ENCODE data around the gene NTHL1. TPM values are rescaled to one million over a fixed set of nuclear protein-coding genes. Genes with fewer than 3 reads are reported as not detected.

The NTHL1 gene
- polyA plus RNA-seq, 5 donors, result 21.0 to 41.2 (median 26.9) TPM

DNA sequence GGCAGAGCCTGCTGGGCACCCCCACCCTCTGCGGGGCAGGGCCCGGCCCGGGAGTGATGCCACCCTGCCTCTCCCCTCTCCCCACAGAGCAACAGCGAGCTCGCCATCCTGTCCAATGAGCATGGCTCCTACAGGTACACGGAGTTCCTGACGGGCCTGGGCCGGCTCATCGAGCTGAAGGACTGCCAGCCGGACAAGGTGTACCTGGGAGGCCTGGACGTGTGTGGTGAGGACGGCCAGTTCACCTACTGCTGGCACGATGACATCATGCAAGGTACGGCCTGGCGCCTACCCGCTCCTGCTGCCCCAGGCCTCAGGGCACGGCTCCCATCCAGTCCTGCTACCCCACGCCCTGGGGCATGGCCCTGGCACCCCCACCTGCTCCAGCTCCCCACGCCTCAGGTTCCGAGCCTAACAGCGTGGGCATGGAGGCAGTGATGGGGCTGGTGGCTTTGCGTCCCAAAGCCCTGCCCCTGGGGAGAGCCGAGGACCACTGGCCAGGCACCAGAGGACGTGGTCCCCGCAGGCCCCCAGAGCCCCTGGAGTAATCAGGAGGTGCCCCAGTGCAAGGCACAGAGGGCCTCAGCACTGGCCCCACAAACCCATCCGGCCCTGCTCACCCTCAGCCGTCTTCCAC lies 38.6 kb upstream of the NTHL1 start:
- no peak for DNase-seq

DNA sequence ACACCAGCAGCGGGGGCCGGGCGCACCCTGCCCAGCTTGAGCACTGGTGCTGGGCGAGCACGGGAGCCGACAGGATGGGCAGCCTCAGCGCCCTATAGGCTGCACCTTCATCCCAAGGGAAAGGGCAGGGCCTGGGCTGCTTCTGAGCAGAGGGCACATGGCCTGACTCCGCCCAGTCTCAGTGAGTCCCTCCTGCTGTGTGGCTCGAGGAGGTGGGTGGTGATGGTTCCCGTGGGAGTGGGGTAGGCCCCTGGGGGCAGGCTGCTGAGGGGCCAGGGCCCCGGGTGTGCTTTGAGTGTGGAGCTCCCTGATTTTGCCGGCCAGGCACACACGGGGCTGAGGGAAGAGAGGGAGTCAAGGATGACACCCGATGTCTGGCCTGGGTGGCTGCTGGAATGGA lies 38.0 kb upstream of the NTHL1 start:
- no peak for DNase-seq

- no peak for DNase-seq
Measured at GRCh38 chr16:2084895-2085625, 37.4 kb upstream of the NTHL1 start.

GRCh38 chr16:2083876-2084780 lies 36.5 kb upstream of the NTHL1 start:
- no peak for DNase-seq

DNA sequence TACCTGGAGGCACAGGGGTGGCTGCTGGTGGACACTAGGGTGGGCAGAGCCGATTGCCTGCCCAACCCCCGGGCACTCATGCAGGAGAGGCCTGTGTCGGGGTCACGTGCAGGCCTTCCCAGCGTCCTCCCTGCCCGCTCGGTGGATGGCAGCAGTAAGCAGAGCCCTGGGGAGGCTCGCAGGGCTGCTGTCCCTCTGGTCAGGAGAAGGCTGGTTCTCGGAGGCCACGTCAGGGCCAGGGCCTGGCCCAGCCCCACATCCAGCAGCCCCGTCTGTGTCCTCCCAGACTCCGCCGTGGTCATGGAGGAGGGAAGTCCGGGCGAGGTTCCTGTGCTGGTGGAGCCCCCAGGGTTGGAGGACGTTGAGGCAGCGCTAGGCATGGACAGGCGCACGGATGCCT lies 35.8 kb upstream of the NTHL1 start:
- DNase-seq, result no peak

- peak; percentile 87 to 88 for DNase-seq
Measured at GRCh38 chr16:2082983-2083364, 35.3 kb upstream of the NTHL1 start.

GRCh38 chr16:2082171-2082982 lies 34.7 kb upstream of the NTHL1 start:
- DNase-seq, result peak; percentile 74 to 78

DNA sequence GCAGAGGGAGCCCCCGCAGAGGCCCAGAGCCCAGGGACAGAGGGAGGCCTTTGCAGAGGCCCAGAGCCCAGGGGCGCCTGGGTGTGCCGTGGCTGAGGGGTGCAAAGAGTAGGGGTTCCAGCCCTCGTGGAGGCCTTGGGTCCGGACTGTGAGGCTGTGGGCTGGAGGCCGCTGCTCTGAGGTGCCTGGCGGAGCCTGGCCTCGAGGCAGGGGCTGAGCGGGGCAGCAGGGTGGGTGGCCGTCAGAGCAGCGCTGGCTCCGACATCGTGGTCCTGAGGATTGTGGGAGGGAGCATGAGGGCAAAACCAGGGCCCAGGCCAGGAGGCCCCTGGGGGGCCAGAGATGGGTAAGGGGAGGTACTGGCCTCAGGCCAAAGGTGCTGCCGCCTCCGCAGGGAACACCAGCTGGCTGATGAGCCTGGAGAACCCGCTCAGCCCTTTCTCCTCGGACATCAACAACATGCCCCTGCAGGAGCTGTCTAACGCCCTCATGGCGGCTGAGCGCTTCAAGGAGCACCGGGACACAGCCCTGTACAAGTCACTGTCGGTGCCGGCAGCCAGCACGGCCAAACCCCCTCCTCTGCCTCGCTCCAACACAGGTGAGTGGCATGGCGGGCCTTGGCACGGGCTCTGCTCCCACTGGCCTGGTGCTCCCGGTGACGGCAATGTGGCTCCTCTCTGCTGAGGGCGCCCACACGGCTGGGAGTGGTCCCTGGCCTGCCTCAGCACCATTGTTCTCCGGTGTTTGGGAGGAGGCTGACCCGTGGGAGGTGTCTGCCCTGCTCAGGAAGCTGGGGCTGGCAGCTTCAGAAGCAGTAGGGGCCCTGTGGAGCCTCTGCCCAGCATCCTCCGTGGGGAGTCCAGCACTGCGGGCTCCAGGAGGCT lies 33.8 kb upstream of the NTHL1 start:
- no peak for DNase-seq

DNA sequence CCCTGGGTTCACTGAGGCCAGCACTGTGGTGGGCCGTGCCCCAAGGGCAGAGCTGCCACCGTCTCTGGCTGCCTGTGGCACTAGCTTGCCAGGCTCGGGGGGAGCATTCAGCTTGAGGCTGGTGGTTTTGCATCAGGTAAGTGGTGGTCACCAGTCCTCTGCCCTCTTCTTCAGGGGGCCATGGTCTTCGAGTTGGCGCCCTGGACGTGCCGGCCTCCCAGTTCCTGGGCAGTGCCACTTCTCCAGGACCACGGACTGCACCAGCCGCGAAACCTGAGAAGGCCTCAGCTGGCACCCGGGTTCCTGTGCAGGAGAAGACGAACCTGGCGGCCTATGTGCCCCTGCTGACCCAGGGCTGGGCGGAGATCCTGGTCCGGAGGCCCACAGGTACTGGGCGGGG lies 32.4 kb upstream of the NTHL1 start:
- no peak for DNase-seq

DNA sequence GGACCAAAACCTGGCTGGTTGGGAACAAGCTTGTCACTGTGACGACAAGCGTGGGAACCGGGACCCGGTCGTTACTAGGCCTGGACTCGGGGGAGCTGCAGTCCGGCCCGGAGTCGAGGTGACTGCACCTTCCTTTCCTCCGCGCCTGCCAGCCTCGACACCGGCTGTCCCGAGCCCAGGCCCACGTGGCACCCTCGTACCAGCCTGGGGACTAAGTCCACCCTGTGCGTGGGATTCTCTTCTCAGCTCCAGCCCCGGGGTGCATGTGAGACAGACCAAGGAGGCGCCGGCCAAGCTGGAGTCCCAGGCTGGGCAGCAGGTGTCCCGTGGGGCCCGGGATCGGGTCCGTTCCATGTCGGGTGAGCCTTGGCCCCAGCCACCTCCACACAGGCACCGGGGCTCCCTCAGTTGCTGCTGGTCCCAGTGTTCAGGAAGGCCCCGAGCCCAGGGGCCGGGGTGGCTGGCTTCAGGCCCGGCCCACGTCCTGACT lies 31.7 kb upstream of the NTHL1 start:
- no peak for DNase-seq

DNA sequence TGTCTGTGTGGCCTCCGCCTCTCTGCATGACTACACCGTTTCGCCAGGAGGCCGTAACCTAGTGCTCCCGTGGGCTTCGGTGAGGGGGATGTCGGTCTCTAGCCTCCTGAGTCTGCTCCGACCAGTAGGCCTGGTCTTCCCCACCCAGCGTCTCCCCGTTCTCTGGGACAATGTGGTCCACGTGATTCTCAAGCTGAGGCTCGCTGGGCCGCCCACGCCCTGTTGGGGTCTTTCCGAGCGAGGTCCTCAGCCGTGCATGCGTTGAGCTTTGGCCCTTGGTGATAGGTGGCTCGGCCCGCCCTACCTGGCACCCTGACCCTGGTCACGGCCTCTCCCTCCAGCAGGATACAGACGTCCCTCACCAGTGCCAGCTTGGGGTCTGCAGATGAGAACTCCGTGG lies 31.1 kb upstream of the NTHL1 start:
- no peak for DNase-seq

GRCh38 chr16:2078096-2078495 lies 30.5 kb upstream of the NTHL1 start:
- DNase-seq, result no peak

GRCh38 chr16:2077696-2078095 lies 30.1 kb upstream of the NTHL1 start:
- DNase-seq, result no peak

DNA sequence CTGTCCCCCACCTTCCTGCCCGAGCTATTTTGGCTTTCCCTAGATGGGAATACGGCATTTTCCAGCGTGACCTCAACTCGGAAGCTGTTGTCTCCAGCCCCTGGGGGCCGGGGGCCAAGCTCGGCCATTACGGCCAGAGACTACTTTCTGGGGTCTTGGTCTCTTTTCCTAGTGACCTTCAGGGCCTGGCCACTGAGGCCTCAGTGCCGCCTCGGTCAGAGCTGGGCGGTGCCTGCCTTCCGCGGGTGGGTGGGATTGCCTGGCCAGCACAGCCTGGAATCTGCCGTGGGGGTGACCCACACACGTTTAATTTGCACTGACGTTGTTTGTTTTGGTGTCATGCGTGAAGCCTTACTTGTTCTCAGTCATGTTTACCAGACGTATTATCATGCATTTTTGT lies 29.4 kb upstream of the NTHL1 start:
- DNase-seq, result no peak

GRCh38 chr16:2076072-2076865 lies 28.6 kb upstream of the NTHL1 start:
- DNase-seq, result no peak

GRCh38 chr16:2075631-2076030 lies 28.0 kb upstream of the NTHL1 start:
- DNase-seq, result no peak

- no peak for DNase-seq
Measured at GRCh38 chr16:2074071-2074470, 26.4 kb upstream of the NTHL1 start.

DNA sequence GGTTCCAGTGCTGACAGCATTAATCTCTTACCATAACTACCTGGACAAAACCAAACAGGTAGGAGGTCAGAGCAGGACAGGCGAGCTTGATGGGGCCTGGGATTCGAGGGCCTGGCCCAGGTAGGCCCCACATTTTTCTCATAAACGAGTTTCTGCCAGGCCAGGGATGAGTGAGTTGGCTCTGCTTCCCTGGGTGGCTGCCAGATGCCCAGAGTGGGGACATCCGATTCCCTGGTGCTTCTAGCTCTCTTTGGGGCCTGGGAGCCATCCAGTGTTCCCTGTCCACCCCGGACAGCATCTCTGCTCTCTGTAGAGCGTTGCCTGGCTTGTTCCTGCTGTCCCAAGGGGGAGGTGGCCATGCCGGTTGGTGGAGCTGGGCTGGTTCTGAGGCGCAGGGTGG lies 25.3 kb upstream of the NTHL1 start:
- no peak for DNase-seq

- no peak for DNase-seq
Measured at GRCh38 chr16:2071454-2072202, 24.0 kb upstream of the NTHL1 start.

Measured in right lung (tissue), 5 donors.